ENCODE results near the gene DENND2D. TPM values are rescaled to one million over a fixed set of nuclear protein-coding genes. Genes with fewer than 3 reads are reported as not detected.

The DENND2D gene
- total and polyA plus RNA-seq, 9 of the 15 experiments (the other 6 are each of a cell fraction or from before 2014, with no cell fraction given) = 0.08 to 0.44 (median 0.13) TPM; not detected in 6

- Histone ChIP-seq H3K27ac (ENCODE audit: extremely low read depth, low read depth, low read length) (no peak overlapping the region), H3K4me1 (replicated peaks in 1 of 2; ENCODE audit: control insufficient read depth in 2 of 2, insufficient read depth in 2 of 2, low read length in 2 of 2) (no peaks in the 10 kb centered on the region), H3K27me3 (ENCODE audit: control insufficient read depth in 2 of 2, insufficient read depth in 2 of 2, low read length in 2 of 2) (peaks cover 22 to 26% of the 10 kb centered on the region in 2 experiments), H3K79me2 (ENCODE audit: control insufficient read depth, insufficient read depth, low read length) (no peaks in the 10 kb centered on the region), H3K9me1 (ENCODE audit: control insufficient read depth, insufficient read depth, low read length) (no peaks in the 10 kb centered on the region), H3K9ac (ENCODE audit: insufficient read depth in 1 of 2, low read depth in 2 of 2, low read length in 2 of 2) (no peak overlapping the region), H3K9me3 (replicated peaks; ENCODE audit: control insufficient read depth, insufficient read depth, low read depth, low read length) (no peaks in the 10 kb centered on the region), H2AFZ (ENCODE audit: low read depth, low read length) (no peak overlapping the region), H3K4me3 (no peak overlapping the region), H3K4me2 (ENCODE audit: insufficient read depth, low read length) (no peak overlapping the region), H4K20me1 (replicated peaks; ENCODE audit: control insufficient read depth, insufficient read depth, low read length) (0 out of 2 replicates have a peak, but pooled peaks cover 2% of the 10 kb centered on the region), H3K36me3 (ENCODE audit: control insufficient read depth, insufficient read depth, low read length) (no peaks in the 10 kb centered on the region)
- FAIRE-seq (no peak), DNase-seq (ENCODE audit: extremely low read depth in 1 of 4, low spot score in 3 of 4) (no peak), ATAC-seq (no peak)
- ChIA-PET CTCF (ENCODE audit: low intra/inter-chr PET ratio) (no interaction called here), POLR2A (interaction anchor here (0.6 to 1.0 kb wide), 2 partner anchors 22 to 204 kb away, joined by 3 to 5 read pairs; no protein-coding TSS in a partner anchor)
- 3% methylated on average over 2 of the region's 2 CpGs for WGBS (ENCODE audit: insufficient coverage, low coverage, missing lambda C conversion rate)
- no TSS peak for BruUV-seq (replicated peaks)
- intact Hi-C loops (cut with micrococcal nuclease) (no loop called here), in situ Hi-C loops (cut with MboI) (loop anchor here (10.0 kb wide), 1 partner anchor 166 kb away; no protein-coding TSS in a partner anchor)
- no peak for TF ChIP-seq HMBOX1 (IDR thresholded peaks at IDR 0.05)
- no peak for TF ChIP-seq CBX1 (IDR thresholded peaks at IDR 0.05; ENCODE audit: low read depth)
- TF ChIP-seq ZNF146 (CRISPR knock-in tag; IDR thresholded peaks at IDR 0.05; ENCODE audit: unreplicated experiment) = no peak
- TF ChIP-seq TOE1 (IDR thresholded peaks at IDR 0.05; ENCODE audit: borderline replicate concordance) = no peak
- TF ChIP-seq TOE1 (CRISPR knock-in tag; IDR thresholded peaks at IDR 0.05; ENCODE audit: borderline replicate concordance, low read depth) = no peak
- TF ChIP-seq CHD2 (IDR thresholded peaks at IDR 0.05; ENCODE audit: low read depth, low read length) = no peak
- TF ChIP-seq XRCC5 (IDR thresholded peaks at IDR 0.05; ENCODE audit: low read depth, low read length) = no peak
- TF ChIP-seq RBM14 (IDR thresholded peaks at IDR 0.05; ENCODE audit: borderline replicate concordance, insufficient read depth, low read depth, low read length) = no peak
These were observed 28.3 kb upstream of the DENND2D start for GRCh38 chr1:111228748-111229126.

Data from K562 (cell line).